Psoas muscle (tissue), 8 donors: ENCODE results near the gene SRSF3. TPM values are rescaled to one million over a fixed set of nuclear protein-coding genes. Genes with fewer than 3 reads are reported as not detected.

Source experiments
- ATAC-seq, 4 donors: fragments of 200-7000 bp; cut with Tn5 transposase; one replicate each; pipeline ENCODE4 v1.9.1; 2020; ENCODE audit warnings: moderate library complexity in 3 of 4, mild to moderate bottlenecking in 2 of 4
- DNase-seq, 2 donors: peaks; one replicate each; pipeline ENCODE4 v3.0.0-alpha.2; 2020
- H3K27ac ChIP-seq: fragments of 200-600 bp; one replicate; pipeline ENCODE4 v1.8.0; 2022
- H3K27me3 ChIP-seq, 3 donors: fragments of 200-600 bp in 1 of 3; one replicate each; pipeline versions ENCODE4 v1.6.1 to v1.8.0; 2013 to 2022; ENCODE audit warnings: low read length in 2 of 3, mild to moderate bottlenecking in 2 of 3, moderate library complexity in 1 of 3; ENCODE audit not compliant: insufficient read depth in 3 of 3
- H3K36me3 ChIP-seq, 2 donors: fragments of 200-600 bp in 1 of 2; one replicate each; pipeline versions ENCODE4 v1.6.1 to v1.8.0; 2013 to 2022; ENCODE audit warnings: low read depth in 1 of 2, mild to moderate bottlenecking in 1 of 2, moderate library complexity in 1 of 2; ENCODE audit not compliant: insufficient read depth in 1 of 2
- H3K4me1 ChIP-seq: fragments of 200-600 bp; one replicate; pipeline ENCODE4 v1.8.0; 2022
- H3K4me3 ChIP-seq: fragments of 200-600 bp; one replicate; pipeline ENCODE4 v1.8.0; 2022; ENCODE audit warnings: mild to moderate bottlenecking
- H3K9me3 ChIP-seq: fragments of 200-600 bp; one replicate; pipeline ENCODE4 v1.8.0; 2022
- WGBS, 3 donors: extraction: QIAGEN DNeasy Blood & Tissue Kit; methylation state at CpG; one replicate each; pipeline versions ENCODE4 v1.1.6 to v1.1.7; 2013; 5-methylcytosine and 5-hydroxymethylcytosine counted together
- intact Hi-C, 2 donors: fragments of 100-400 bp; cut with DNase I; formaldehyde crosslinking; loops; one replicate each; pipeline versions ENCODE4 v1.11.0 to v1.14.2; 2022
- polyA plus RNA-seq, 3 donors: library from polyadenylated mRNA; stranded (reverse); fragments of 200-250 nt; gene quantifications; one replicate each; pipeline ENCODE4 v1.2.3, GENCODE V29; 2013
- total RNA-seq, 4 donors: library from RNA; stranded (reverse); fragmentation: NEBNext Ultra II Directional in 2 of 4; extraction: Animal tissue kit (Norgen Biotek cat#: 25700) in 2 of 4; gene quantifications; one replicate each; pipeline versions ENCODE4 v1.2.1 to v1.2.4, GENCODE V29; 2021 to 2023
- TF ChIP-seq, protein P1 (sequence below): fragments of 200-600 bp; IDR thresholded peaks from one replicate; pipeline ENCODE4 v1.8.0; 2022; ENCODE audit warnings: antibody characterized with exemption
- donor health status: healthy with polysubstance abuse.
- donor health status: DM: no; HTN: no; CAD: no; lungs with moderate emphysema.
- donor health status: Bipolar disorder and iron deficiency.
- donor health status: healthy.
- donor health status: DM: yes; HTN: yes; CAD: no.
- donor health status: DM: no; HTN: no; CAD: no.
- donor health status: DM: no; HTN: no; CAD: no.
- donor health status: DM: yes; HTN: yes; CAD: no.

The SRSF3 gene
- total and polyA plus RNA-seq, 7 donors: 64.6 to 267 (median 154) TPM

GRCh38 chr6:36634317-36635108 is 40.4 kb downstream of the SRSF3 start:
- H3K4me1 ChIP-seq: peaks cover 6% of the 10 kb centered on the region
- 87 to 90% (median 89%) methylated on average over 16 of the region's 16 CpGs for WGBS, 3 donors
- DNase-seq: no peak
- H3K27me3 ChIP-seq: no peaks in the 10 kb centered on the region
- intact Hi-C loops: loop anchor here in 1 of 2 donors (5.0 kb wide), 1 partner anchor 38 kb away; no protein-coding TSS in a partner anchor
- ATAC-seq: no peak
- no peaks in the 10 kb centered on the region for H3K36me3 ChIP-seq
- H3K4me3 ChIP-seq: no peak overlapping the region
- no peaks in the 10 kb centered on the region for H3K9me3 ChIP-seq
- TF ChIP-seq, protein P1, sequence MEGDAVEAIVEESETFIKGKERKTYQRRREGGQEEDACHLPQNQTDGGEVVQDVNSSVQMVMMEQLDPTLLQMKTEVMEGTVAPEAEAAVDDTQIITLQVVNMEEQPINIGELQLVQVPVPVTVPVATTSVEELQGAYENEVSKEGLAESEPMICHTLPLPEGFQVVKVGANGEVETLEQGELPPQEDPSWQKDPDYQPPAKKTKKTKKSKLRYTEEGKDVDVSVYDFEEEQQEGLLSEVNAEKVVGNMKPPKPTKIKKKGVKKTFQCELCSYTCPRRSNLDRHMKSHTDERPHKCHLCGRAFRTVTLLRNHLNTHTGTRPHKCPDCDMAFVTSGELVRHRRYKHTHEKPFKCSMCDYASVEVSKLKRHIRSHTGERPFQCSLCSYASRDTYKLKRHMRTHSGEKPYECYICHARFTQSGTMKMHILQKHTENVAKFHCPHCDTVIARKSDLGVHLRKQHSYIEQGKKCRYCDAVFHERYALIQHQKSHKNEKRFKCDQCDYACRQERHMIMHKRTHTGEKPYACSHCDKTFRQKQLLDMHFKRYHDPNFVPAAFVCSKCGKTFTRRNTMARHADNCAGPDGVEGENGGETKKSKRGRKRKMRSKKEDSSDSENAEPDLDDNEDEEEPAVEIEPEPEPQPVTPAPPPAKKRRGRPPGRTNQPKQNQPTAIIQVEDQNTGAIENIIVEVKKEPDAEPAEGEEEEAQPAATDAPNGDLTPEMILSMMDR: no peak
- no peak overlapping the region for H3K27ac ChIP-seq

- H3K9me3 ChIP-seq: no peaks in the 10 kb centered on the region
- ATAC-seq: no peak
- H3K4me3 ChIP-seq: no peak overlapping the region
- no peak overlapping the region for H3K27ac ChIP-seq
- intact Hi-C loops: loop anchor here in 1 of 2 donors (5.0 kb wide), 1 partner anchor 36 kb away; no protein-coding TSS in a partner anchor
- TF ChIP-seq, protein P1: no peak
- no peaks in the 10 kb centered on the region for H3K27me3 ChIP-seq
- H3K36me3 ChIP-seq: no peaks in the 10 kb centered on the region
- no peak for DNase-seq
- 59 to 69% (median 65%) methylated on average over 5 of the region's 5 CpGs for WGBS, 3 donors
- H3K4me1 ChIP-seq: peaks cover 6% of the 10 kb centered on the region
Observed at GRCh38 chr6:36636283-36636682, 42.1 kb downstream of the SRSF3 start.

GRCh38 chr6:36636687-36637418 is 42.7 kb downstream of the SRSF3 start:
- ATAC-seq: no peak
- H3K27ac ChIP-seq: no peak overlapping the region
- WGBS, 3 donors: 77 to 79% (median 78%) methylated on average over 12 of the region's 12 CpGs
- H3K9me3 ChIP-seq: no peaks in the 10 kb centered on the region
- H3K36me3 ChIP-seq: no peaks in the 10 kb centered on the region
- intact Hi-C loops: loop anchor here in 1 of 2 donors (5.0 kb wide), 1 partner anchor 35 kb away; no protein-coding TSS in a partner anchor
- DNase-seq: no peak
- H3K4me1 ChIP-seq: peaks cover 6% of the 10 kb centered on the region
- no peaks in the 10 kb centered on the region for H3K27me3 ChIP-seq
- TF ChIP-seq, protein P1: no peak
- H3K4me3 ChIP-seq: no peak overlapping the region

GRCh38 chr6:36638579-36638978 is 44.4 kb downstream of the SRSF3 start:
- H3K4me1 ChIP-seq: peaks cover 12% of the 10 kb centered on the region
- intact Hi-C loops: loop anchor here in 1 of 2 donors (5.0 kb wide), 1 partner anchor 34 kb away; no protein-coding TSS in a partner anchor
- TF ChIP-seq, protein P1: no peak
- WGBS, 3 donors: 93 to 95% (median 94%) methylated on average over 3 of the region's 3 CpGs
- H3K27me3 ChIP-seq: no peaks in the 10 kb centered on the region
- DNase-seq: no peak
- no peaks in the 10 kb centered on the region for H3K36me3 ChIP-seq
- H3K27ac ChIP-seq: no peak overlapping the region
- no peak overlapping the region for H3K4me3 ChIP-seq
- ATAC-seq: no peak
- no peaks in the 10 kb centered on the region for H3K9me3 ChIP-seq
